Stimulated activated CD4-positive, alpha-beta T cell treated with anti-CD3 and anti-CD28 coated beads, TNF-alpha, amount 100 ng/mL, for 24 hours (primary cell): ENCODE measurements around the gene ABLIM1.

ENCODE experiments used
- DNase-seq, 3 experiments: peaks; one replicate each; pipeline ENCODE4 v3.0.0-alpha.2; 2020; ENCODE audit warnings: low read depth in 3 of 3

Gene ABLIM1

DNA sequence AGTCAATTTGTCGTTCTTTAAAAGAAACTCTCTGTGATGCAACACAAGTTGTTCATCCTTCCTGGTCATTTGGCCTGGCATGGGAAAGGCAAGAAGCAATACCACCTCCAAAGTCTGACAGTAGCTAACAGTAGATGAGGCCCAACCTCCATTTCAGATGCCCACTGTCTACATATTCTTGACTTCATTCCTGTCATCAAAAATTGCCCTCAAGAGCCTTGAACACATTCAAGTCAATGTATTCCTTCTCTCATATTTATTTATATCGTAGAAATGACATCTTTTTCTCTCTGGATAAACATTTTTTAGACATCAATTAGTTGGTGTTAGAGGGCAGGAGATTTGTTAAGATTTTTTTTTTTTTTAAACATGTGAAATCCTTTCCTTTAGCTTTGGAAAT is 33.7 kb downstream of the ABLIM1 start:
- no peak for DNase-seq

DNA sequence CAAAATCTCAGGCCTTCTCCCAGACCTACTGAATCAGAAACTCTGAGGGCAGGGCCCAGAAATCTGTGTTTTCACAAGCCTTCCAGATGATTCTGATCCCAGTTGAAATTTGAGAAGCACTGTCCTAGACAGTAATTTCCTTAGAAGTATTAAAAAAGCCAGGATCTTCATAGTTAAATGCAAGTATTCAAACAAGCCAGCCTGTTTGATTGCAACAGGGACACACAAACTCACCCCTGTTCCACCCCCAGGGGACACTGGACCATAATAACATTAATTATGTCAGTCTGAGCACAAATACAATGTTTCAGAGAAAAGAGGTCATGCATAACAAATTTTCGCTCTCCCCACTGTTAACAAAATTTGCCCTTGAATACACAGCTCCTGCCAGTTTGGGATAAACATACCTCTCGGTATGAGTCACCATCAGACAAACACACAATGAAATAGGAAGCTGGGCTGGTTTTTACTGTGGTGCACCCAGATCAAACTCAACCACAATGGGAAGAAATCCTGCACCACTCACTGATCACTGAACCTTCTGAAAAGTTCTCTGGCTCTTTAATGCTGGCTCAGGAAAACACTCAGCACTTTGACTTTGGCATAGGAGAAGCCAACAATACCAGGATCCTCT is 34.3 kb downstream of the ABLIM1 start:
- DNase-seq = no peak

DNA sequence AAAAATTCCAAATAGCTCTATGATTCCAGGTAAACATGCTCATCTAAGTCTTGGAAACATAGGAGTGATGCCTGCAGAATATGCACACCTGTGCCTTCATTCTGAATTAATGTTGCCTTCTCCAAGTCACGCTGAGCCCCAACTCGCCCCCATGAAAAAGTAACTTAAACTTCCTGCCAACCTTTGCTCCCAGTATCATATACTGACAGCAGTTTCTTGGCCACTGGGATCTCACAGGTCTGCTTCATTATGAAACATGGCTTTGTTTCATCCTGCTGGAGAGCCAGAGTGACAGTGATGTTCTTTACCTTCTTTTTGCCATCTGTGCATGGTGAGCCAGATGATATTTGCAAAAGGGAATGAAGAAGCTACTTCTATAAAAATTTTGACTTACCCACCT is 34.9 kb downstream of the ABLIM1 start:
- DNase-seq = no peak

DNA sequence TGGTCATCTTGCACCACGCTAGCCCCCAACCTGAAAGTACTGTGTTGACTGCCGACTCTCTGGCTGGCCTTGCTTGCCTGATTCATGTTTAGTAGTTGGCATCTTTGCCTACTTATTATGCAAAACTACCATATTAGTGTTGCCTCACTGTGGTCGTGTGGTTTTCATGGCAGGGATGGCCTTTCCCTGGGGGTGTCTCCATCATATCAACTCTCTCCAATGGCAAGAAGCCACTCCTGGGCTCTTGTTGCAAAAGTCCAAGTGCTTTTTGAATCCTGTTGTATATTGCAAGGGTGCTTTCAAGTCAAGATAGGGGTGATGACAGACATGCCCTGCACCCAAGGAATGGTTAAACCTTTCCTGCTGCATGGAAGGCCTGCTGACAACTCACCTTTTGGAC is 39.4 kb downstream of the ABLIM1 start:
- no peak for DNase-seq

DNA sequence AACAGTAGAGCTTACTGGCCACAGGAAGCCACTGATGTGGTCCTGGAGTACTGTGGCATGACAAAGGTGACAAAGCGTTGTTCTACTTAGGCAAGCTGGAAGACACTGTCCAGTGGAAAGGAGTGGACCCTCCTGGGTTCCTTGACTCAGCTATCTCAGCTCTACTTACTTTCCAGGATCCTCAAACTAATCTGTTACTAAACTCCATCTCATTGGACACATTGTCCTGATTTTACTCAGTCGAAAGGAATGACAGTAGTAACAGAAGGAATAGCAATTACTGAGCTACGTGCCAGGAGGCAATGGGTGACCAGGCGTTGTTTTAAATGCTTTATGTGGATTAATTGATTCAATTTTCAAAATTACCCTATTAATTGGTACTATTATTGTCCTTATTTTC is 41.6 kb downstream of the ABLIM1 start:
- DNase-seq = no peak

DNA sequence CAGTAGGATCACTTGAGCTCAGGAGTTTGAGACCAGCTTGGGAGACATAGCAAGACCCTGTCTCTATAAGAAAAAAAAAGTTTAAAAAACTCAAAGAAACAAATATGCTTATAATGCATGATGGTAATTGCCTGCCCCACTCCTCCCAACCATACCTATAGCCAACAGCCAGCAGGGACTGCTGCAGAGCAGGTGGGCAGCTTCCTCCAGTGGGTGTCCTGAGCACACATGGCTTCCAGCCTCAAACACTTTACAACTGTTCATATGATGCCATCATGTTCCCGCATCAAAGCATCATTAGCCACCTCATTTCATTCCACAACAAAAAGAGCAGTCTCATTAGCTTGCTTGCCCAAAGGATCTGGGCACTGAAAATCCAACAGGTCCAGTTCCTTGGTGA is 42.0 kb downstream of the ABLIM1 start:
- no peak for DNase-seq

DNA sequence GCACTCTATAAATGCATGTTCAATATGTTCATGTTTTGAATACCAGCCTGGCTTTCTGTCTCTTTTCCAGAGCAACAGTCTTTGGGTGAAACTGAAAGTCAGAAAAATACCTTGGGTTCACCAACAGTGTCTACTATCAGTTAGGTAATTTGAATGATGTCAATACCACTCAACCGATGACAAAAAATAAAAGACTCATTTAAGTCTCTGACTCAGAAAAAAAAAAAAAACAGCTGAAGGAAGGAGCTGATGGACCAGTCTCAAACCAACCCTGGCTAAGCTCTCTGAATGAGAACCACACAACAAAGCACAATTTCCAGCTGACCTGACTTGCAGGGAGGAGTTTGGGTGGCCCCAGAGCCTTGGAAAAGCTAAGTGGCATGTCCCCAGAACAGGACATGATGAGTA is 42.5 kb downstream of the ABLIM1 start:
- peak in 1 of 3 experiments; percentile 6 for DNase-seq

DNA sequence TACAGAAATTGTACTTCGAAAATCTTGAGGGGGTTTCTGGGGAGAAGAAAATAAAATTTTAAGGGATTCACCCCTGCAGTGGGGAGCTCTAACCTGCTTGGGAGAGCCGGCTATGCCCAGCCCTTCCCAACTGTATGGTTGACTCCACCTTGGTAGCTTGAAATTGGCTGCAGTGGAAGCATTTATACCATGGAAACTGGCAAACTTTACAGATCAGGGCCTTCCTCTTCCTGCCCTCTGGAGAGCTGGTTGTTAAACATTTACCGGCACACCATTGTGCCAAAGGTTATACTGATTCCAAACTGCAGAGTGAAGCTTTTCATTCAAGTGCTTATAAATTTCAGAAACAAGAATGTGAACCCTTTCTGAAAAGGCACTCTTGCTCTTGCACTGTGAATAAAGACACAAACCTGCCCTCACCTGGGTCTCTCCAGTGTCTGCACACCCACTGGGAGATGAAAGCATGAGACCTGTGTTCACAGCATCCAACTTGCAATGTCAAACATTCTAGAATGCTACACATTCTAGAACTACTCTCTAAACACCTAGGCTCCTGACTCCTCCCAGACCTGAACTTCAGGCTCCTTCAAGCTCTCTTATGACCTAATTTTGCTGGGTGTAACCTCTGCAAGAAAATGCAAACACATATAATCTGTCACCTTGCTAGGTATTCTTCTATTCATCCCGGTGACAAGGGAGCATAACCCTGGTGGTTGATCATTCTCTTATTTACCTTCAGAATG is 44.7 kb downstream of the ABLIM1 start:
- DNase-seq = no peak

DNA sequence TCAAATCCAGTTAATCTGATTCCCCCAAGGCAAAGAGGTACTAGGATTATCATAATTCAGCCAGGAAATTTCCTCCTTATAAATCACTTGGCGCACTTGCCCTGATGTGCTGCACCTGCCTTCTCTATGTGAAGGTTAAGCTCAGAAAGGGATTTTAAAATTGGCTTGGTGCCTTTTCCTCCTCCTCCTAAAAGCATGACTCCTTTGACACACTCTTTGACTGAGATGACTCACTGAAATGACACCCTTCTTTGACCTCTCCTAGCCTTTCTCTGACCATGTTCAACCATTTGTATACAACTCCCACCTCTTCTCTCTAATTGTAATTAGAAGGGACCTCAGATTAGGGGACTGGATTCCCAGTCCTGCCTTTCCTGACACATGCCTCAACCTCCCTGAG is 46.5 kb downstream of the ABLIM1 start:
- no peak for DNase-seq

DNA sequence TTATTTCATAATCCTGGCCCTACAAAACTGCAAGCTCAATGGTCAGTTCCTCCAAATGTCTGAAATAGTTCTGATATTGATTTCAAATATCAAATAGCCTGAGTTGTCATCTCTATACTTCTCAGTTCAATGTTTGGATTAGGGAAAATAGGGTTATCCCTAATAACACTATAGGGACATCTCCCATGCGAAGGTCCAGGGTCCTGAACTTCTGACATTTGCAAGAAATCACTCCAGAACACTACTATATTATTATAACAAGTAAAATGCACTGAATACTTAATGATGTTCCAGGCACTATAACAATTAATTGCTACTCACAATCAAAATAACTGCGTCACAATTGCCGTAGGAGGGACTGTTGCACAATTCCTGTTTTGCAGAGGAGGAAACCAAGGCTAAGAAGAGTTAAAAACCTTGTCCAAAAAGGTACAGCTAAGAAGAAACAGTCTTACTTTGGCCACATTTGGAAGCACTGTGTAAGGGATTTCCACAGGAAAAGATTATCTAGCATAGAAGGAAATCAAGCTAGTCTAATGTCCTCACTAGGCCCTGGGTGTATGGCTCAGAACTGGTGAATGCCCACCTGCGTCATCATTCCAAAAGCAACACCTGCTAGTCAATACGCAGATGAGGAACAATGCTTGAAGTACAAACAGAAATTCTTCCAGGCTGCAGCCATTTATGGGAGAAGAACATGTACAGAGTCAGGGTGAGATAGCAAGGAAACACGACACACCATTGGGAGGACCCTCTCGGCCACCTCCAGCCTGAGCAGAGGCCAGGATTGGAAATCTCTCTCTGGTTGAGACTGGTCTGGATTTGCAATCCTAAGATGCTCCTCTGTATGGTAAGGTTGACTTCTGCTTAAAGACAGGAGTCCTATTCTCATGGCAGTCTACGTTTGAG is 48.3 kb downstream of the ABLIM1 start:
- no peak for DNase-seq

DNA sequence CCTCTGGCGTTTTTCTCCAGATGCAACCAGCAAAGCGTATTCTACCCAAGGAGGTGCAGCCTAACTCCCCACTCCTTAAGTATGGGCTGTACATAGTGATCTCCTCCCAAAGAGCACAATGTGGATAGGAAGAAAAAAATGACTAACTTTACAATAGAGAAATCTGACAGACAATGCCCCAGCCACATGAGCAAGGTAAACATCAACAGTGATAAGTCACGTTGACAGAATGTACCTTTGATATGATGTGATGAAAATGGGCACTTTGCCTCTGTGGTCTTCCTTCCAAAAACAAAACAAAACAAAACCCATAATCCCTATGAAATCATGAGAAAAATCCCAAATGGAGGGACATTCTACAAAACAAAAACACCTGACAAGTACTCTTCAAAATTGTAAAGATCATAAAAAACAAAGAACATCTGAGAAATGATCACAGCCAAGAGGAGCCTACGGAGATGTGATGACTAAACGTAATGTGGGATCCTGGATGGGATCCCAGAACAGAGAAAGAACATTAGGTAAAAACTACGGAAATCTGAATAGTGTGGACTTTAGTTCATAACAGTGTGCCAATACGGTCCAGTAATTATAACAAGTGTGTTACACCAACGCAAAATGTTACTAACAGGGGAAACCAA is 50.6 kb downstream of the ABLIM1 start:
- DNase-seq = no peak

DNA sequence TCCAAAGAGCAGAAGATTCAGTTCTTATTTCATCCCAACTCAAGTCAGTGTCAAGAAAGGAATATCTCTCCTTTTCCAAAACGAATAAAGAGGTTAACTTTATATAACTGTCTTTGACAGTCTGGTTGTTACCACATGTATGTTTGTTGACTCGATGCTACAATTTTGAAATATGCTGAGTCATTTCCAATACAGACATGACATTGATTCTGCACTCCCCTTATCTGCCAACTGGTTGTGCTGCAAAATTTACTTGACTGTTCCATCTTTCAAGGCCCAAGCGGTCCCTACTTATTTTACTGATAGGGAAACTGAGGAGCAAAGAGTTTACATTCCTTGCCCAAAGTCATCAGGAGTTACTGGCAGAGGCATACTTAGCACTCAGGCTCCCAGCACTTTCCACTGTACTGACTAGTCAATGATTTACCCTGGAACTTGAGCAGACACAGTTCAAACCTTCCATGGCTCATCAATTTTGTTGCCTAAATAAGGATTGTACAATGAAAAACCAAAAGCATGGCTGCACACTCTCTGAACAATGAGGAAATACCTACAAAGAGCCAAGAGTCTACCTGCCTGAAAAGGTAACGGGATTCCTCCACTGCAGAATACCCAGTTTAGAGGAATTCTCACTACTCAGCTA is 52.8 kb downstream of the ABLIM1 start:
- DNase-seq = no peak

DNA sequence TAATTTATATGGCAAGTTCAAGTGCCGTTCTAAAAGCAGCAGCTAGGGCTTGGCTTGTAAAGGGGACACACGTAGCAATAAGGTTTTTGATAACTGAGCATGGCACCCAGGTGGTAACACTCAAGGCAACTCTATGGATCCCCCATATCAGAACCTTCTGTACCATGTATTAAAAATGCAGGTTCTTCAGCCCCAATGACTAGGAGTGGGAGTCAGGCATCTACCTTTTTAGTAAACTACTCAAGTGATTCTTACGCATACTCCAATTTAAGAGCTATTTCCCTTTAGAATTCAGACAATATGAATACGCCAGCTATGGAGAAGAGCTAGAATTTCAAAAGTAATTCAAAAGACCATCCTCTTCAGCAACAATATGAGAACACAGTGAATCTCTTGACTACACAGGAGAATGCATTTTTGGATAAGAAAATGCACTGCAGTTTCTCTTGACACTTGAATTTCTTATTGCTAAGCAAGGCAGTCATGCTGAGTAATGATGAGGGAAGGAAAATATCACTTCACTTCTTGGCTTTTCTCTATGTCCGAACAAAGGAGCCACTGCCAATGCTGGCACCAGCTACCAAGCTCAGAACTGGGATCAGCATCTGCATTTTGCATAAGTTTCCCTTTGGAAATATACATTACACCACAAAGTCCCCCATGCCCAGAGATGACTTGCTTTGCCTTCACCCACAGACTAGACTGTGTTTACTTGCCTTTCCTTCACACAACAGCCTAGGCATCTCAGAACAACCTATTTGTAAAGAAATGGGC is 53.5 kb downstream of the ABLIM1 start:
- DNase-seq = no peak

DNA sequence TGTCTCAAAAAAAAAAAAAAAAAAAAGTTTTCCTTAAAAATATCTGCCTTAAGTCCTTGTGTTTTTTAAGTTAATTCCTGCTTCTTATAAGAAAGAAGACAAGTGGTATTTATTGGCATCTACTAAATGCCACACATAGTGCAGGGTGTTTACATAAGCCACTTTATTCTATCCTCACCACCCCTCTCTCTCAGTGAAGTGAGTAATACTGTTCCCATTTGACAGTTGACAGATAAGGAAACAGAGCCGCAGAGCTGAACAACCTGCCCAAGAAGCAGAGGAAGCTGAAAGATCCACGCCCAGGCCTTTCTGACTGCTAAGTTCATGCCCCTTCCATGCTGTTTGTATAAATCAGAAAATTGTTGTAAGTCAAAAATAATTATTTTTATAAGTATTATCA is 54.1 kb downstream of the ABLIM1 start:
- no peak for DNase-seq

DNA sequence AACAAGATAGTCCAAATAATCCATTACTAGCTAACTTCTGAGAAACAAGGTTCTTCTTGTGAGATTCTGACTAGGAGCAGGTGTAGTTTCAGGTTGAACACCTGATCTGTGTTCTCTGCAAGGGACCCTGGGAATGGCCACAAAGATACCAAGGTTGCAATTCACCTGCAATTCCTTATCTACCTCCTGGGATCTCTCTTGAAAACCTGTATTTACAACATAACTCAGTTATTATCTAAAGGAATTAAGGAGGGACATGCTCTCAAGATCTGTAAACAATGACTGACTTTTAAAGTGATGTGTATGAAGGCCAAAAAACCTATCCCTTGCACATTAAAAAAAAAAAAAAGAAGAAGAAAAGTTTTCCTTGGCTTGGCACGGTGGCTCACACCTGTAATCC is 54.8 kb downstream of the ABLIM1 start:
- no peak for DNase-seq

DNA sequence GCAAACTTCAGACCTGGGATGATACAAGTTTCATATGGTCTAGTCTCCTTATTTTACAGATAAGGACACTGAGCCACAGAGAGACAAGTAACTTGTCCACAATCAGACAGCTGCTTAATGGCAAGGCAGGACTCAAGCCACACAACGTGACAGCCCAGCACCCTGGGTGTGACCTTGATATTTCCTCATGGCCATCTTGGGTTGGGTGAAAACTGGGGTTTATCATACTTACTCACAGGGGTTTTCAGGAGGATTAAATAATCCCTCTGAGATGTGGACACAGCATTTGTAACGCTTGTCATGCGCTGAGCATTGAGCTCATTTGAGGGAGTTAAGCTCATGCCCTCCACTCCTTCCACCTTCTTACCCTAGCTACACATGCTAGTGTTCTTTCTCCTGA is 58.0 kb downstream of the ABLIM1 start:
- no peak for DNase-seq

DNA sequence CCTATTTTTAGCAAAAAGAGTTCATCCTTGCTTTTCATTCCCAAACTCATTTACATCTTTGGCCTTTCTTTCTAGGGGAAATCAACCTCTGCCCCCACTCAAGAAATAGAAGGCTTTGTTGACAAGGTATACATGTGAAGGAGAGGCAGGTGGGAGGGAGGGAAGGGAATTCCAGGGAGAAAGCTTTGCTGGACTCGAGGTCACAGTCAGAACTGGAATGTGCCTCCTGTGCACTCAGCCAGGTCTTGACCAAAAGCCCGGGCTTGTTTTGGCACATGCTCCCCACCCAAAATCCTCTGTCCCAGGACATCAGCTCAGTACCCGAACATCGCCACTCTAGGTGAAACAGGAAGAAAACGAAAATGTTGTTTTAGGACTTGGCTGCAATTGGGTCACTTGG is 61.3 kb downstream of the ABLIM1 start:
- DNase-seq = no peak

DNA sequence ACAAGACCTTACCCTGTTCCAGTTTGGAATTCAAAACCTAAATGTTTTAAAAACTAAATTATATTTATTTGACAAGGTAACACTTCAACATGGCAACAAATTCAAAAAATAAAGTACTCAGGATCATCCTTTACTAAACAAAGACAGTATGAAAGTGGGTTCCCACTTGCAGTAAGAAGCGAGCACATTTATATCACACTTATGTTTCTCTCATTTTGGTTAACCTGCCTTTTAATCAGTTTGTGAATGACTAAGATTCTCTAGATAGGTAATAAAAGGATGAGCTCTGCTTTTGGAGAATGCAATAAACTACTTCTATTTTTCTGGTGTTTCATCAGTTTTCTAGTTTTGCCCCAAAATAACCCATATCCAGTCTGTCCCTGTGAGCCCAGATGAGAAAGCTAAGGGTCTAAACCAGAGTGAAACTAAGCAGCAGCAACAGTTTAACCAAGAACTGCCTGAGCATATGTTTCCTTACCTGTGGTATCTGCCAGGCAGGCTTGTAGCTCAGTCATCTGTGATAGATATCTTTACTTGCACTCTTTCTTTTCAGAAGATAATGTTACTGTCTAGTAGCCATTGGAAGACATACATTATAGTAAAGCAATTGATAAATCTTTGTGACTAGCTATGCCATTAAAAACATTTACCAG is 64.1 kb downstream of the ABLIM1 start:
- no peak for DNase-seq

DNA sequence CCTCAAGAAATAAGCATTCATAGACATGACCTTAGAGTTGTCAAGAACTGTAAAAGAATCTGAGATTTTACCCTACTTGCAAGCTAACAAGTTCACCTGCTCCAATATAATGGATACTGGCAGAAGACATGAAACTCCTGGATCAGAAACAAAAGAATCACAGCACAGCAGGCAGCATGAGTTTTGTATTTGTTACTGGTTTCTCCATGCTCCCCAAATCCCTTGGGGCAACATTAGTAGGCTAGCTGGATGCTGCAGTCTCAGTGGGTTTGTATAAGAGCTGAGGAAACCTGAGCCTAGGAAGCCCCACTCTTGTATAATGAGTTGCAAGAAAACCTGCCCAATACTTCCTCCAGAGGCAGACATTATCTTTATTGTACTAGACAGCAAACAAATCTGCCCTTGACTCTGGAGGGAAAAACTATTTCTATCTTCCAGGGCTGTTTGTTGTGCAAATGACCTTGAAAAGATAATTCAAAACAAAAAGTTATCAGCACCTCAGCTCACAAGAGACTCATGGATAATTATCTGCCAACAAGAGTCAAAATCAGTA is 64.8 kb downstream of the ABLIM1 start:
- no peak for DNase-seq

DNA sequence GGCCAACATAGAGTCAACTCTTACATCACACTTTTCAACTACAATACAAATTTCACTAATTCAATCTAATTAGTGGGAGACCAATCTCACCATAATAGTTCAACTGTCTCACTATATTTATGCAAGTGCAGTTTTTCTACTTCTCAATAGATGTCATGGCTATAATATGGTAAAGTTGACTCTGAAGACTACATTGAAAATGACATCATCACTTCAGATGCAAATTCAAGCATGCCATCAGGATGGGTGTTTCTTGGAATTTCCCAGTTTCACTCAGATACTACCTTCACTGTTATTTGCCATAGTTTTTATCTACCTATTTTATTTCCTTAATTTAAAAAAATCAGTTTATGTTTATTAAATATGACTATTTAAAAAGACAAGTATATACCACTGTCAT is 67.1 kb downstream of the ABLIM1 start:
- no peak for DNase-seq
